ENCODE data around the gene SVOP.

The SVOP gene

DNA sequence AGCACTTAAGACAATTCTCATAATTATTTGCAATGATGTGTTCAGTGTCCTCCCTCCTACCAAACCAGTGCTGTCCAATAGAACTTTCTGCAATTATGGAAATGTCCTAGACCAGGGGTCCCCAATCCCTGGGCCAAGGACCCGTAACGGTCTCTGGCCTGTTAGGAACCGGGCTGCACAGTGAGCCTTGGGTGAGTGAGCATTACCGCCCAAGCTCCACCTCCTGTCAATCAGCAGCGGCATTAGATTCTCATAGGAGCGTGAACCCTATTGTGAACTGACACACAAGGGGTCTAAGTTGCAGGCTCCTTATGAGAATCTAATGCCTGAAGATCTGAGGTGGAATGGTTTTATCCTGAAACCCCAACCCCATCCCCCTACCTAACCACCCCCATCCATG, 3.9 kb downstream of the SVOP start:
- H3K9me3 ChIP-seq (ENCODE audit: insufficient read depth, low read depth, low read length), result no peaks in the 10 kb centered on the region
- H3F3A ChIP-seq (ENCODE audit: low read depth), result no peaks in the 10 kb centered on the region
- H3K9me2 ChIP-seq (replicated peaks; ENCODE audit: low read depth, low read length), result no peaks in the 10 kb centered on the region
- no peak overlapping the region for H3K9ac ChIP-seq (ENCODE audit: low read depth, low read length, poor library complexity, severe bottlenecking)
- no peaks in the 10 kb centered on the region for H3K27me3 ChIP-seq (ENCODE audit: insufficient read depth, low read length, poor library complexity, severe bottlenecking)
- H4K20me1 ChIP-seq (ENCODE audit: insufficient read depth, low read length, poor library complexity, severe bottlenecking), result no peaks in the 10 kb centered on the region
- H3K79me2 ChIP-seq (ENCODE audit: insufficient read depth, low read length), result no peaks in the 10 kb centered on the region
- no peak overlapping the region for H2AFZ ChIP-seq (ENCODE audit: low read length)
- H3K36me3 ChIP-seq (ENCODE audit: insufficient read depth, low read length), result no peaks in the 10 kb centered on the region
- no peak for TF ChIP-seq EZH2phosphoT487 (IDR thresholded peaks at IDR 0.05; ENCODE audit: borderline replicate concordance)
- TF ChIP-seq, protein P1, sequence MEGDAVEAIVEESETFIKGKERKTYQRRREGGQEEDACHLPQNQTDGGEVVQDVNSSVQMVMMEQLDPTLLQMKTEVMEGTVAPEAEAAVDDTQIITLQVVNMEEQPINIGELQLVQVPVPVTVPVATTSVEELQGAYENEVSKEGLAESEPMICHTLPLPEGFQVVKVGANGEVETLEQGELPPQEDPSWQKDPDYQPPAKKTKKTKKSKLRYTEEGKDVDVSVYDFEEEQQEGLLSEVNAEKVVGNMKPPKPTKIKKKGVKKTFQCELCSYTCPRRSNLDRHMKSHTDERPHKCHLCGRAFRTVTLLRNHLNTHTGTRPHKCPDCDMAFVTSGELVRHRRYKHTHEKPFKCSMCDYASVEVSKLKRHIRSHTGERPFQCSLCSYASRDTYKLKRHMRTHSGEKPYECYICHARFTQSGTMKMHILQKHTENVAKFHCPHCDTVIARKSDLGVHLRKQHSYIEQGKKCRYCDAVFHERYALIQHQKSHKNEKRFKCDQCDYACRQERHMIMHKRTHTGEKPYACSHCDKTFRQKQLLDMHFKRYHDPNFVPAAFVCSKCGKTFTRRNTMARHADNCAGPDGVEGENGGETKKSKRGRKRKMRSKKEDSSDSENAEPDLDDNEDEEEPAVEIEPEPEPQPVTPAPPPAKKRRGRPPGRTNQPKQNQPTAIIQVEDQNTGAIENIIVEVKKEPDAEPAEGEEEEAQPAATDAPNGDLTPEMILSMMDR (conservative IDR thresholded peaks at IDR 0.05; ENCODE audit: low read length), result no peak
- H3K4me1 ChIP-seq (ENCODE audit: insufficient read depth, low read length, poor library complexity, severe bottlenecking), result no peaks in the 10 kb centered on the region
- H3K4me3 ChIP-seq (ENCODE audit: low read length, poor library complexity, severe bottlenecking), result no peak overlapping the region
- H3K4me2 ChIP-seq (ENCODE audit: low read depth, low read length, poor library complexity, severe bottlenecking), result no peak overlapping the region

DNA sequence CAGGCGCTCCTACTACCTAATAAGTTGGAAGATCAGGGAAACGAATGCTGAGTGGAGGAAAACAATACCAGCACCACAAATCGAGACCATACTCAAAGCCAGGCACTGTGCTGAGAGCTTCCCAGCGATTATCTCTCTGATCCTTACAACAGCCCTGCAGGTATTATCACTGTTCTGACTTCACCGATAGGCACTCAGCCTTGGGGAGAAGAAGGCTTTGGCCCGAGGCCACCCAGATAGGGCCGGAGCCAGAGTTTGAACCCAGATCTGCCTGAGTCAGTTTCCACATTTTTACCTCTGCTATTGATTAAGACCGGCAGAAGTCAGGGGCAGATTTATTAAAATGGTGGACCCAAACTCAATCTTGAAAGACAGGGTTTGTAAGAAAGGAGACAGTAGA, 4.9 kb downstream of the SVOP start:
- Histone ChIP-seq H3K9me3 (ENCODE audit: insufficient read depth, low read depth, low read length) (no peaks in the 10 kb centered on the region), H3F3A (ENCODE audit: low read depth) (no peaks in the 10 kb centered on the region), H3K27me3 (ENCODE audit: insufficient read depth, low read length, poor library complexity, severe bottlenecking) (no peaks in the 10 kb centered on the region), H3K4me1 (ENCODE audit: insufficient read depth, low read length, poor library complexity, severe bottlenecking) (no peaks in the 10 kb centered on the region), H3K79me2 (ENCODE audit: insufficient read depth, low read length) (no peaks in the 10 kb centered on the region), H3K4me3 (ENCODE audit: low read length, poor library complexity, severe bottlenecking) (no peak overlapping the region), H2AFZ (ENCODE audit: low read length) (no peak overlapping the region), H3K36me3 (ENCODE audit: insufficient read depth, low read length) (no peaks in the 10 kb centered on the region), H3K9me2 (replicated peaks; ENCODE audit: low read depth, low read length) (no peaks in the 10 kb centered on the region), H3K9ac (ENCODE audit: low read depth, low read length, poor library complexity, severe bottlenecking) (no peak overlapping the region), H4K20me1 (ENCODE audit: insufficient read depth, low read length, poor library complexity, severe bottlenecking) (no peaks in the 10 kb centered on the region), H3K4me2 (ENCODE audit: low read depth, low read length, poor library complexity, severe bottlenecking) (no peak overlapping the region)
- TF ChIP-seq EZH2phosphoT487 (IDR thresholded peaks at IDR 0.05; ENCODE audit: borderline replicate concordance), result no peak
- TF ChIP-seq, protein P1 (conservative IDR thresholded peaks at IDR 0.05; ENCODE audit: low read length), result no peak

DNA sequence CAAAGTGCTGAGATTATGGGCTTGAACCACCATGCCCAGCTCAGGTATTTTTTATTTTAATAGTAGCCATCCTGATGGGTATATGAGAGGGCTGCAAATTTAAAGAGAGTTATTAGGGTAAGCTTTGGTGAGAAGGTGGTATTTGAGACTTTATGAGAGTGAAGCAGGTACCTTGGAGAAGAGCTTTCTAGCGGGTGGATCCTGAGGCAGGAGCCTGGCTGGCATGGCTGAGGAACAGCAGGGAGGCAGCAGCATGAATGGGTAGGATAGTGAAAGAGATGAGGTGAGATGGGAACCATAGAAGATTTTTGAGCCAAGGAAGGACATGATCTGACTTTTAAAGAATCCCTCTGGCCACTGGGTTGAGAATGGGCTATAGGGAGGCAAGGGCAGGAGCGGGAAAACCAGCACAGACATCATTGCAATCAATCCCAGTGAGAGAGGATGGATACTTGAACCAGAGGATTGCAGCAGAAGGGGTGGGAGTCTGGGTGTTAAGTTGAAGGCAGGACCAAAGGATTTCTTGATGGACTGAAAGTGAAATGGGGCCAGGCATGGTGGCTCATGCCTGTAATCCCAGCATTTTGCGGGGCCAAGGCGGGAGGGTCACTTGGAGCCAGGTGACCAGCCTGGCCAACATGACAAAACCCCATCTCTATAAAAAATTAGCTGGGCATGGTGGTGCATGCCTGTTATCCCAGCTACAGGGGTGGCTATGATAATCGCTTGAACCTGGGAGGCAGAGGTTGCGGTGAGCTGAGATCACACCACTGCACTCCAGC, 5.7 kb downstream of the SVOP start:
- TF ChIP-seq EZH2phosphoT487 (IDR thresholded peaks at IDR 0.05; ENCODE audit: borderline replicate concordance), result no peak
- TF ChIP-seq, protein P1 (conservative IDR thresholded peaks at IDR 0.05; ENCODE audit: low read length), result no peak

More for the DNA sequence above, 5.7 kb downstream of the SVOP start:
- Histone ChIP-seq H3K9me2 (replicated peaks; ENCODE audit: low read depth, low read length) (no peaks in the 10 kb centered on the region), H3F3A (ENCODE audit: low read depth) (no peaks in the 10 kb centered on the region), H3K79me2 (ENCODE audit: insufficient read depth, low read length) (no peaks in the 10 kb centered on the region), H3K9me3 (ENCODE audit: insufficient read depth, low read depth, low read length) (no peaks in the 10 kb centered on the region), H3K9ac (ENCODE audit: low read depth, low read length, poor library complexity, severe bottlenecking) (no peak overlapping the region), H2AFZ (ENCODE audit: low read length) (no peak overlapping the region), H3K27me3 (ENCODE audit: insufficient read depth, low read length, poor library complexity, severe bottlenecking) (no peaks in the 10 kb centered on the region), H4K20me1 (ENCODE audit: insufficient read depth, low read length, poor library complexity, severe bottlenecking) (no peaks in the 10 kb centered on the region), H3K36me3 (ENCODE audit: insufficient read depth, low read length) (no peaks in the 10 kb centered on the region), H3K4me2 (ENCODE audit: low read depth, low read length, poor library complexity, severe bottlenecking) (no peak overlapping the region), H3K4me3 (ENCODE audit: low read length, poor library complexity, severe bottlenecking) (no peak overlapping the region), H3K4me1 (ENCODE audit: insufficient read depth, low read length, poor library complexity, severe bottlenecking) (no peaks in the 10 kb centered on the region)
